ENCODE results near the gene SLC26A11. TPM values are rescaled to one million over a fixed set of nuclear protein-coding genes. Genes with fewer than 3 reads are reported as not detected.

Gene SLC26A11
- total RNA-seq, 1 donor from 2014 or later, result 27.7 TPM

- no peak for DNase-seq (ENCODE audit: low read depth, low spot score)
- no peak for TF ChIP-seq CTCF (conservative IDR thresholded peaks at IDR 0.05)
- Mint-ChIP-seq H3K36me3 (ENCODE audit: low read depth) (peaks cover 10% of the 10 kb centered on the region), H3K4me1 (peaks cover 9% of the 10 kb centered on the region), H3K9me3 (no peaks in the 10 kb centered on the region), H3K27me3 (ENCODE audit: low read depth) (no peaks in the 10 kb centered on the region), H3K27ac (ENCODE audit: unreplicated experiment) (no peak overlapping the region), H3K4me3 (no peak overlapping the region)
Observed at GRCh38 chr17:80269405-80269807, 49.2 kb downstream of the SLC26A11 start.

GRCh38 chr17:80270104-80270503 is 49.9 kb downstream of the SLC26A11 start:
- Mint-ChIP-seq H3K9me3 (no peaks in the 10 kb centered on the region), H3K27me3 (ENCODE audit: low read depth) (no peaks in the 10 kb centered on the region), H3K36me3 (ENCODE audit: low read depth) (peaks cover 10% of the 10 kb centered on the region), H3K4me3 (peak overlapping the region; percentile 31), H3K4me1 (peaks cover 5% of the 10 kb centered on the region), H3K27ac (ENCODE audit: unreplicated experiment) (no peak overlapping the region)
- no peak for DNase-seq (ENCODE audit: low read depth, low spot score)
- TF ChIP-seq CTCF (conservative IDR thresholded peaks at IDR 0.05), result no peak

- Mint-ChIP-seq H3K36me3 (ENCODE audit: low read depth) (peaks cover 7% of the 10 kb centered on the region), H3K4me1 (peaks cover 5% of the 10 kb centered on the region), H3K27ac (ENCODE audit: unreplicated experiment) (no peak overlapping the region), H3K27me3 (ENCODE audit: low read depth) (no peaks in the 10 kb centered on the region), H3K4me3 (no peak overlapping the region), H3K9me3 (no peaks in the 10 kb centered on the region)
- TF ChIP-seq CTCF (conservative IDR thresholded peaks at IDR 0.05), result no peak
- peak; percentile 37 for DNase-seq (ENCODE audit: low read depth, low spot score)
Observed at GRCh38 chr17:80270836-80271235, 50.6 kb downstream of the SLC26A11 start.

GRCh38 chr17:80272366-80272765 is 52.1 kb downstream of the SLC26A11 start:
- DNase-seq (ENCODE audit: low read depth, low spot score), result no peak
- no peaks in the 10 kb centered on the region for H3K9me3 Mint-ChIP-seq
- H3K27ac Mint-ChIP-seq (ENCODE audit: unreplicated experiment), result no peak overlapping the region
- H3K4me1 Mint-ChIP-seq, result peaks cover 8% of the 10 kb centered on the region
- TF ChIP-seq CTCF (conservative IDR thresholded peaks at IDR 0.05), result no peak
- peaks cover 6% of the 10 kb centered on the region for H3K36me3 Mint-ChIP-seq (ENCODE audit: low read depth)
- no peak overlapping the region for H3K4me3 Mint-ChIP-seq
- no peaks in the 10 kb centered on the region for H3K27me3 Mint-ChIP-seq (ENCODE audit: low read depth)

GRCh38 chr17:80274331-80274730 is 54.1 kb downstream of the SLC26A11 start:
- no peak for TF ChIP-seq CTCF (conservative IDR thresholded peaks at IDR 0.05)
- Mint-ChIP-seq H3K27ac (ENCODE audit: unreplicated experiment) (no peak overlapping the region), H3K4me1 (peaks cover 12% of the 10 kb centered on the region), H3K36me3 (ENCODE audit: low read depth) (peaks cover 5% of the 10 kb centered on the region), H3K27me3 (ENCODE audit: low read depth) (no peaks in the 10 kb centered on the region), H3K9me3 (no peaks in the 10 kb centered on the region), H3K4me3 (peak overlapping the region; percentile 41)
- no peak for DNase-seq (ENCODE audit: low read depth, low spot score)
